ENCODE measurements around the gene ADGRA3.

GRCh38 chr4:22500831-22501714 is 14.8 kb downstream of the ADGRA3 start:
- TF ChIP-seq, protein P1, sequence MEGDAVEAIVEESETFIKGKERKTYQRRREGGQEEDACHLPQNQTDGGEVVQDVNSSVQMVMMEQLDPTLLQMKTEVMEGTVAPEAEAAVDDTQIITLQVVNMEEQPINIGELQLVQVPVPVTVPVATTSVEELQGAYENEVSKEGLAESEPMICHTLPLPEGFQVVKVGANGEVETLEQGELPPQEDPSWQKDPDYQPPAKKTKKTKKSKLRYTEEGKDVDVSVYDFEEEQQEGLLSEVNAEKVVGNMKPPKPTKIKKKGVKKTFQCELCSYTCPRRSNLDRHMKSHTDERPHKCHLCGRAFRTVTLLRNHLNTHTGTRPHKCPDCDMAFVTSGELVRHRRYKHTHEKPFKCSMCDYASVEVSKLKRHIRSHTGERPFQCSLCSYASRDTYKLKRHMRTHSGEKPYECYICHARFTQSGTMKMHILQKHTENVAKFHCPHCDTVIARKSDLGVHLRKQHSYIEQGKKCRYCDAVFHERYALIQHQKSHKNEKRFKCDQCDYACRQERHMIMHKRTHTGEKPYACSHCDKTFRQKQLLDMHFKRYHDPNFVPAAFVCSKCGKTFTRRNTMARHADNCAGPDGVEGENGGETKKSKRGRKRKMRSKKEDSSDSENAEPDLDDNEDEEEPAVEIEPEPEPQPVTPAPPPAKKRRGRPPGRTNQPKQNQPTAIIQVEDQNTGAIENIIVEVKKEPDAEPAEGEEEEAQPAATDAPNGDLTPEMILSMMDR (IDR thresholded peaks at IDR 0.05) = no peak
- TF ChIP-seq POLR2A (IDR thresholded peaks at IDR 0.05) = peak in 1 of 2 donors; percentile 56
